Stimulated activated CD4-positive, alpha-beta T cell treated with anti-CD3 and anti-CD28 coated beads, Interleukin-2, amount 100 ng/mL, for 4 hours (primary cell): ENCODE data around the gene TUBA4A.
A peak's percentile ranks its signal among the peaks of the same experiment; 100 is the strongest.

Experiments
- DNase-seq: peaks from one replicate; pipeline ENCODE4 v3.0.0-alpha.2; 2020; ENCODE audit warnings: low read depth

The TUBA4A gene

DNA sequence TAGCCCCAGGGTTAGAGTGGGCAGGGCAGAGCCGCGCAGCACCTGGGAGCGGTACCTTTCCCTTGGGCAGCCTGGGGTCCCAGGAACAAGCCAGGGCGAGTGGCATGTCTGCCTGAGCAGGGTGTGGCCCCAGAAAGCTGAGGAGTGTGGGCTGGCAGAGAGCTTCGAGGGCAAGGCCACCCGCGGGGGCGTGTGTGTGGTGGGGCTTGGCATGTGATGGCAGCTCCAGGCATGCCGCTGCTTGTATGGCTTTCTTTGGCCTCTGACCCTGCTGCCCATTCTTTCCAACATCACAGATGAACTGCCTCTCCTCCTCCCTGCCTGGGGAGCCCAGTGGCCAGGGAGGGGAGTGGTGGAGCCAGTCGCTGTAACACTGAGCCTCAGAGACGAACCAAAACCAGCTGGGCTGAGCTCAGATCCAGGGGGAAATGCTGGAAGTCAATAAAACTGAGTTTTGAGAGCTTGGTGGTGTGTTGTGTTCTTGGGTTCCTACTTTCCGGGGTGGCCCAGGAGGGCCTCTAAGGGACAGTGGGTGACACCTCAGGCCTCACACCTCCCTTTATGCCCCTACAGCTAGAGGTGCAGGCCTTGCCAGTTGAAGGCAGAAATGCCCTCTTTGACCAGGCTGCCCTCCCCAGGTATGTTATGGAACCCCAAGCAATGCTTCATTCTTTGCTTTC is 32.9 kb upstream of the TUBA4A start:
- DNase-seq: no peak

- DNase-seq: no peak
Observed at GRCh38 chr2:219285894-219286425, 32.2 kb upstream of the TUBA4A start.

GRCh38 chr2:219285373-219285735 is 31.6 kb upstream of the TUBA4A start:
- DNase-seq: no peak

DNA sequence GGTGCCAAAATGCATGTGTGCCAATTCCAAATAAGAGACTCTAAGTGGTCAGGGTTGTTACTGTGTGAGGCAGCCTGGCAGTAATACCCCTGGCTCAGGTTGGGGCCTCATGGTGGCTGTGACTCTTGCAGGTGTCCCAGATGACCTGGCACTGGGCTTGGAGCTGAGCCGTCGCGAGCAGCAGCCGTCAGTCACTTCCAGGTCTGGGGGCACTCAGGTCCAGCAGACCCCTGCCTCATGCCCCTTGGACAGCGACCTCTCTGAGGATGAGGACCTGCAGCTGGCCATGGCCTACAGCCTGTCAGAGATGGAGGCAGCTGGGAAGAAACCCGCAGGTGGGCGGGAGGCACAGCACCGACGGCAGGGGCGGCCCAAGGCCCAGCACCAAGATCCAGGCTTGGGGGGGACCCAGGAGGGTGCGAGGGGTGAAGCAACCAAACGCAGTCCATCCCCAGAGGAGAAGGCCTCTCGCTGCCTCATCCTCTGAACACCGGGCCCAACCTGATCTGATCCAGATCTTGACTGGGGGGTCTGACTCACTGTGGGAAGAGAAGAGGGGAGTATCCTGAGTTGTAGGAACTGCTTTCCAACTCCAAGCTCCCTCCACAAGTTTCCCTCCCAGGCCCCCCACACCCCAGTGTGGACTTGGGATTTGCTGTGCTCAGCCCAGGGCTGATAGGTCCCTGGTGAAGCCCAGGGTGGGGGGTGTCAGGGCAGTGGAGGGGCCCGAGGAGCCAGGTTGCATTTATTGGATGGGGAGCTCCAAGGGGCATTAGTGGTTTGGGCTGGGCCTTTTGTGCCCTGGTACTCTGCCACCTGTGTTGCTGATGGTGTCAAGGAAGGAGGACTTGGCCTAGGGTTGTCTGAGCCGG is 31.0 kb upstream of the TUBA4A start:
- no peak for DNase-seq

- DNase-seq: no peak
Observed at GRCh38 chr2:219282943-219283581, 29.3 kb upstream of the TUBA4A start.

GRCh38 chr2:219282375-219282774 is 28.7 kb upstream of the TUBA4A start:
- no peak for DNase-seq

DNA sequence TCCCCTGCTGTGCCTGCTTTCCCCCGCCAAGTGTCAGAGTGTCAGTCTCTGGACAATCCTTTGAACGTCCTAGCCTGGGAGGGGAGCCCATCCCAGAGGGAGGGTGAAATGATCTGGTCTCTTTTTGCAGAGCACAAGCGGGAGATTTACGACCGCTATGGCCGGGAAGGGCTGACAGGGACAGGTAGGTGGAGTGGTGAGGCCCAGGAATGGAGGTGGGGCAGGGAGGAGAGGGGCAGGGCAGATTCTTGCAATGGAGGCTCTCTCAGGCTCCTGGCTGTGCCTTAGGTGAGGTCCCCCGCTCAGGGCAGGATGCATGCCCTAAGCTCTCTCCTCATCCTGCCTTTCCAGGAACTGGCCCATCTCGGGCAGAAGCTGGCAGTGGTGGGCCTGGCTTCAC is 27.9 kb upstream of the TUBA4A start:
- no peak for DNase-seq

DNA sequence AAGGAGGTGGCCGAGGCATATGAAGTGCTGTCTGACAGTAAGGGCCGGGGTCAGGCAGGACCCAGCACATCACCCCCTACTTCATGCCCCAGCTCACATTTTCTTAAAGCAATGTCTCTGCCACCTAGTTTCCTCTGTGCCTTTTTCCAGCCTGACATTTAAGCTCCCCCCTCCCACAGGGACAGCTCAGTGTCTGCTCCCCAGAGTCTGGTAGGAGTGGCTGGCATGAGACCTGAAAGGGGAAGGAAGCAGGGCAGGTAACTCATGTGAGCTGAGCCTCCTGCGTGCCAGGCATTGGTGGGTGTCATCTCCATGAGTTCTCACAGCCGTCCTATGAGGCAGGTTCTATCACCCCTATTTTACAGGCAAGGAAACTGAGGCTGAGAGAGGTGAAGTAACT is 26.9 kb upstream of the TUBA4A start:
- DNase-seq: no peak

DNA sequence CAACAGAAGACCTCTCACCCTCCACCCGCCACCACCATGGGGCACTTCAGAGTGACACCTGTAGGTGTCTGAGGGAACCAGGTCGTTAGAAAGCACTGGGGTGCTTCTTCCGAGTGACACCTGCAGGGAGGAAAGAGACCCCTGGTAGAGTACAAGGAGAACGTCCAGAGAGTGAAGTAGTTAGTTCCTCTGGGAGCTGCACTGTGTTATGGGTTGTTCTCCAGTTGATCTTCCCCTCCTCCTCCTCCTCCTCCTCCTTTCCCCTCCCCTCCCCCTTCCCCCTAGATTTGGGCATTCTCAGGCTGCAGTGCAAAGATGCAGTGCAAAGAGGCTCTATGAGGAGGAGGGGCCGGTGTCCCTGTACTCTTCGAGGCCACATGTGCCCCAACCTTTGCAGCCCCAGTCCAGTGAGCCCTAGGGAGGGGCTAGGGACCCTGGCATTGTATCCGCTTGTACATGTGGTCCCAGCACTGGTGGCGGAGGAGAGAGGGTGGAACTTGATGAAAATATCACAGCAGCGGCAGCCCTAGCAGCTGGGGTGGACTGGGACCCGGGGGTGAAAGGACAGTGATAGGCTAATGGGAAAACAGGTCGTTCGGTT is 26.3 kb upstream of the TUBA4A start:
- no peak for DNase-seq

GRCh38 chr2:219279151-219279915 is 25.6 kb upstream of the TUBA4A start, which contains the start of gene DNAJB2:
Gene DNAJB2, plus strand, starts transcription at chr2:219279366. Its CDS starts 468 bp downstream, at chr2:219279834.
- peak; percentile 99 for DNase-seq

DNA sequence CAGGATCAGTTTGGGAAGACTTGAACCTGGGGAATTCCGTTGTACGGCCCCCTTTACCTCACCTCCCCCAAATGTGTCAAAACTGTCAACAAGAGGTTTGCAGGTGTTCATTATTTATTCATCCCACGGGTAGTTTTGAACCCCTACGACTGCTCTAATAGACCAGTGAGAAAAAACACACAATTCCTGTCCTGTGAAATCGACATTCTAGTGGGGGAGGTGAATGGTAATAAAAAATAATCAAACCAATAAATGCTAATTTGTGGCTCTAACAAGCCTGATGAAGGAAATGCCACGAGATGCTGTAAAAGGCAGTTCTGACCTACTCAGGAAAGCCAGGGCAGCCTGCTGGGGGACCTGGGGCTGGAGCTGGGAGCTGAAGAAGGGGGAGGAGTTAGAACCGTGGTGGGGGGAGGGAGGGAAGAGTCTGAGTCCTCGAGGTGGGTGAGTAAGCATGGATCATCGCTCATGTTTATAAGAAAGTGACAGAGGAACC is 25.0 kb upstream of the TUBA4A start:
- DNase-seq: no peak

DNA sequence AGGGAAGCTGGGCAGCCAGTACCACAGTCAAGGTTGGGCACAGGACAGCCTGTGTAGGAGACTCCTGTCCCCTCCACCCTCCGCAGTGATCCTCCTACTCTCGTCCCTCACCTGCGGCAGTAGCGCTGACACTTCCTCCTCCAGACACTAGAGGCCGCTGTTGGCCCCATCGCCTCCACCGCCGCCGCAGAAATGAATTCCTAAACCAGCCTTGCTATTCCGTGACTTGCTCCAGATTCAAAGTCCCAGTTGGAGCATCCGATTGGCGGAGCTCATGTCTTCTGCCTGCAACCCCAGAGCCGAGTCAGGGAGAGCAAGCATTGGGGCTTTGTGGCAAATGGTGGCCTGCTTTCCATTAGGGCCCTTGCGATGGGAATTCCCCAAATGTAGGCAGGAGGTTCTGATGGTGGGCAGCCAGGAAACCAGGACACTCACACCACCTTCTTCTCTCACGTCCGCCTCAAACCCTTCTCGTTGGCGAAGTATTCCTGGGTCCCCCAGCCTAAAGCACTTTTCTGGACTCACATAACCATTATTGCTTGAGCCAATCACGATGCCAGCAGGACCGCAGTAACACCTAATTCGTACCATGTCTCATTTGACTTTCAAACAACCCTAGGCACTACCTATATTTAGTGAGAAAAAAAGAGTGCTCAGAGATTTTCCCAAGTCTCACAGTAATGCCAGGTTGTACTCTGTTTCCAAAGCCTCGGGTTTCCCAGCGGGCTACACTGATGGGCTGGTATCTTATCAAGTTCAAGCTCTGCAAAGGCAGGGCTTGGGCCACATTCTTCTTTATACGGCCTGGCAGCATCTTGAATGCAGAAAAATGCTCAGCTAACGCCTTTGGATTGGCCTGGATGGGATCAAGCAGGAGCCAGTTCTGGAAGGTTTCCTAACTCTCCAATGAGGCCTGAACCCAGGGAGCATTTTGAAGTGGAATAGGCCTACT is 24.3 kb upstream of the TUBA4A start:
- DNase-seq: peak; percentile 59

- DNase-seq: no peak
Observed at GRCh38 chr2:219274361-219274921, 20.7 kb upstream of the TUBA4A start.

DNA sequence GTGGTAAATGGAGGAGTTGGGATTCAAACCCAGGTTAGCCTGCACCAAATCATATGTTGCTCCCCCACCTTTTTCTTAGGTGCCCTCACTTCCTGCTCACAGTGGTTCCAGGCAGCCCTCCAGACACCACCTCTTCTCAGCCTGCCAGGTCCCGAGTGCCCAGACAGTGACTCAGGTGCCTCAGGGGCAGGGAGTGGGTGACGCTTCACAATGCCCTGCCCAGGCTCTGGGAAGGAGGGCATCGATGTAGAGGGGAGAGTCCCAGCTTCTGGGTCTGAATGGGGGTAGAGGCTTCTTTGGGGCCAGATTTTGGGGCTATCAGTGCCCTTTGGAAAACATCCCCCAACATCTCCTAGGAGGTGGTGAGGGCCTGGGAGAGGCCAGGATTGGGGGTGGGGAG is 20.2 kb upstream of the TUBA4A start:
- no peak for DNase-seq

- DNase-seq: no peak
Observed at GRCh38 chr2:219272995-219273394, 19.3 kb upstream of the TUBA4A start.

GRCh38 chr2:219272356-219272755 is 18.6 kb upstream of the TUBA4A start:
- no peak for DNase-seq

DNA sequence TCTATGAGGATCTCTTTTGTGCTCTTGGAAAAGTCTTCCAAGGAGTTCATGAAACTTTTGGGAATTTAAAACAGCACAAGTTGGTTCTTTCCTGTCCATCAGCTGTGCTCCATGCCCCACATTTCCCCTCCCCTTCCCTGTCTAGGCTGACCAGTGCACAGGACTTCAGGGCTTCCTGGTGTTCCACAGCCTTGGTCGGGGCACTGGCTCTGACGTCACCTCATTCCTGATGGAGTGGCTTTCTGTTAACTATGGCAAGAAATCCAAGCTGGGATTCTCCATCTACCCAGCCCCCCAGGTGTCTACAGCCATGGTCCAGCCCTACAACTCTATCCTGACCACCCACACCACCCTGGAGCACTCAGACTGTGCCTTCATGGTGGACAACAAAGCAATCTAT is 17.3 kb upstream of the TUBA4A start:
- no peak for DNase-seq

DNA sequence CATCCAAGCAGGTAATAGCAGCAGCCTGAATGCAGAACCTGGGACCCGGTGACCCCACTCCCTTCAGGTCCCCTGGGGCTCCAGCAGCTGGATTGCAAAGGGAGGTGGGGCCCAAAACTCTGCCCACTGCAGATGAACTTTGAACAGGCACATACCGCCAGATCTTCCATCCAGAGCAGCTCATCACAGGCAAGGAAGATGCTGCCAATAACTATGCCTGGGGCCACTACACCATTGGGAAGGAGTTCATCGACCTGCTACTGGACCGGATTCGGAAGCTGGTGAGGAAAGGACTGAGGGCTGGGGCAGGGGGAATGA is 16.3 kb upstream of the TUBA4A start:
- DNase-seq: no peak

- DNase-seq: no peak
Observed at GRCh38 chr2:219269362-219270054, 15.8 kb upstream of the TUBA4A start.
